HG03521 (cell line): Measurements from ENCODE around the gene TMEM100.

Experiments used
- ATAC-seq: cut with Tn5 transposase; IDR thresholded peaks from one replicate; pipeline ENCODE4 v1.9.1; 2021; ENCODE audit warnings: mild to moderate bottlenecking, moderate library complexity; ENCODE audit not compliant: unreplicated experiment

Gene TMEM100, protein sequence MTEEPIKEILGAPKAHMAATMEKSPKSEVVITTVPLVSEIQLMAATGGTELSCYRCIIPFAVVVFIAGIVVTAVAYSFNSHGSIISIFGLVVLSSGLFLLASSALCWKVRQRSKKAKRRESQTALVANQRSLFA

DNA sequence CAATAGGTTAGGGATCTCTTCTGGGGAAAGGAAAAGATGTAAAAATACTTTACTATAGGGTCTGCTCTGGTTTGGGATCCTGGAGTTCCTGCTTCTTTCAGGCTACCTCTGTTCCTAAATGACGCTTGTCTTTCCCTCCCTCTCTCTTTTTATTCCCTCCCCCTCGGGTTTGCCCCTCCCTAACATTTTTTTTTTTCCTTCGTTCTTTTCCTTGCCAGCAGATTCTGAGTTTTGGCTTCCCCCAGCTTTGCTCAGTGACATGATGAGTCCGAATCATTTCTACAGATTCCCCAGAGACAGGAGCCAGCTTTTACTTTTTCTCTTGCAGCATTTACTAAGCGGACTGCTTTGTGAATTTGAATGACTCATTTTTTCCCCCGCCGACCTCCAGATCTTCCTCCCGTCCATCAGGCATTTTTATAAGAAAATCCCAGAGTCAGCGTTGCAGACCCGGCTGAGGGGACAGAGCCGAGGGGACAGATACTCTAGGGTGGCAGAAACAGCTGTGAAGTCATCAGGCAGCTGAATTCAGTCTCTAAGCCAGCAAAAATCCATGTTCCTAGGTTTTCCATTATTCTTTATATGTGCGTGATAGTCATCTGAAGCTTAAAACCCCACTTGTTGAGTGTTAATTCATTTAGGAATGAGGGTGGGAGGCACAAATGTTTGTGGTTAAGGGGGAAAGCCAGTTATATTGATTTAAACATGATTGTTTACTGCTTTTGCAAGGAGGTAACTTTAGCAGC lies at the start of gene TMEM100:
Gene TMEM100, minus strand, starts transcription at position 123 of the 746 bp plus-strand sequence. CDS start 1,794 bp downstream, outside the sequence.
- ATAC-seq: no peak

DNA sequence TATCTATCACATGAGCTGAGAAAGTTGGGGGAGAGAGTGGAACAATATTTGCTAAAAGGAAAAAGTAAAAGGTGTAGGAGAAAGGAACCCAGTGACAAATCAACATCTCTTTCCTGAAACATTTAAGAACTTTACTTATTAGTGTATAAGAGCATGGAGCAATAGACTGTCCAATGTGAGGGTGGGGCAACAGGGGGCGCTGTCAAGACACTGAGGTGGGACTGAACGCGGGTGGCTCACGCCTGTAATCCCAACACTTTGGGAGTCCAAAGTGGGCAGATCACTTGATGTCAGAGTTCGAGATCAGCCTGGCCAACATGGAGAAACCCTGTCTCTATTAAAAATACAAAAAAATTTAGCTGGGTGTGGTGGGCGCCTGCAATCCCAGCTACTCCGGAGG lies 49.4 kb upstream of the TMEM100 start:
- ATAC-seq: no peak

DNA sequence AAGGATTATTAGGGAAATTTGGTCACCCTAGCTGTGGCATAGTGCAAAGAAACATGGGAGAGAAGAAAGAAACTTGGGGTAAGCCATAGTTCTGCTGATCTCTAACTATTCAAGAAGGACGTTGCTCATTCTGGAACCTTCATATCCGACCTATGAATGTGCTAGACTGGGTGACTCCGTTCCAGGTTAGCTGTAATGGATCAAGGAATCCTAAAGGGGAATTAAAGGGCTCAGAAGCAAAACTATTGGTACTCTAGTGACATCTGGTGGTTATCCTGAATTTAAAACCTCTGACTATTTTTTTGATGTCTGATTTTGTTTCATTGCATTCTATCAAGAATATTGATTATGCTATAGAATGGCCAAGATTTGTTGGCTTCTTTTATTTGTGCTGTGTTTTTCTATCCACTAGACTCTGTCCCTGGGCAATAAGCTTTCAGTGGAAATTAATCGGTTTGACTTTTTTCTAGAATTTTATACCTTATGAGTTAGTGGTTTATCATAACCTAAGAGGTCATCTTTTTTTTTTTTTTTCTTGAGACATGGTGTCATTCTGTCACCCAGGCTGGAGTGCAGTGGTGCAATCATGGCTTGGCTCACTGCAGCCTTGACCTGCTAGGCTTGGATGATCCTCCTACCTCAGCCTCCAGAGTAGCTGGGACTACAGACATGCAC lies 47.7 kb upstream of the TMEM100 start:
- no peak for ATAC-seq

DNA sequence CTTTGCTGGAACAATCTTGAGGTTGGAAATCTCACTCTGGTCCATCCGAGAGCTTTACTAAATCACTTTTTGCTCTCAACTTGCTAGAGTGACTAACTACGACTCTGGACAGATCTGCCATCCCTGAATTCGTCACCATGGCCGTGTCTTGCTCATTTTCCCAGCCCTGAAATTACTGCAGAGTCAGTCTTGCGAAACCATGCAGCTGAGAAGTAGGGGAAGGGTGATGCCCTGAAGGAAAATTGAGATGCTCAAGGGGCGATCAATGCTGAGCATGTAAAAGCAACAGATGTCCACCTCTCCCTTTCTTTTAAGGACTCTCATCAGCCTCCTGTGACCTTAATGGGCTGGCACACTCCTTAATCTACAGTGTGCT lies 46.9 kb upstream of the TMEM100 start:
- no peak for ATAC-seq

DNA sequence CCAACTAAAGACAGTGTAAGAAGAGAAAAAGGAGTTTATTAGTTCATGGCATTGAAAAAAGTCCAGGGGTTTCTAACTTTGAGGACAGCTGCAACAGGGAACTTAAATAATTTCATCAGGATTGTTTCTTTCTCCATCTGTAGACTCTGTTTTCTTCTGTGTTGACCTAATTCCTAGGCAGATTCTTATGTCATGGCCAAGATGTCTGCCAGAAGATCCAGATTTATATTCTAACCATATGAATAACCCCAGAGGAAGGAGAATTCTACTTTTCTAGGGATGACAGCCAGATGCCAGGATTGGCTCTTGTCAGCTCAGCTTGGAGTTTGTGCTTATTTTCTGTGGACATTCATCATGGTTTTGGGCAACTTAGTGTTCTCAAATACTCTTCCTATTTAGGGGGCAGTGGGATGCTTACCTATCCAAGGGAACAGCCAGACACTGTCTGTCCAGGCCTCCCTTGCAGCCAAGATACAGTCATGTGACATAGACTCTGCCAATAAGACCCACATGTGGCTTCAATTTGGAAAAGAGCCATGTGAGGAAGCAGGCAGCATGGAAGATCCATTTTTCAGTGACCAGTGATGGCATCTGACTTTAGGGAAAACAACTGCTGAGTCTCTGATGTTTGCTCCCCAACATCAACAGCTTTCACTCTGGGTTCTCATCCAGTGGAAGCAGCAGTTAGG lies 46.4 kb upstream of the TMEM100 start:
- no peak for ATAC-seq

DNA sequence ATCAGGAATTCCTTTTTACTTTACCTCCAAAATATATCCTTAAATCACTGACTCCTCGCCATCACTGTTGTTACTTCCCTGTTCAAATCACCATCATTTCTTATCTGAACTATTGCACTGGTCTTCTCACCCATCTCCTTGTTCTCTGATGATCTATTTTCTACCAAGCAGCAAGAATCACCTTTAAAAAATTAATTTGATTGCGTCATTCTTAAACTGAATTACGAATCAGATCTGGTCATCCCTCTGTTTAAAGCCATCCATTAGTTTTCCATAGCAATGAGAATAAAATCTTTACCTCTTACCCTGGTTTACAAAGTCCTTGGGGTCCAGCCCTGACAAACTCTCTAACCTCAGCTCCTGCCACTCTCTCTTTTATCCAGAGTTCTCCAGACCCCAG lies 42.8 kb upstream of the TMEM100 start:
- no peak for ATAC-seq

DNA sequence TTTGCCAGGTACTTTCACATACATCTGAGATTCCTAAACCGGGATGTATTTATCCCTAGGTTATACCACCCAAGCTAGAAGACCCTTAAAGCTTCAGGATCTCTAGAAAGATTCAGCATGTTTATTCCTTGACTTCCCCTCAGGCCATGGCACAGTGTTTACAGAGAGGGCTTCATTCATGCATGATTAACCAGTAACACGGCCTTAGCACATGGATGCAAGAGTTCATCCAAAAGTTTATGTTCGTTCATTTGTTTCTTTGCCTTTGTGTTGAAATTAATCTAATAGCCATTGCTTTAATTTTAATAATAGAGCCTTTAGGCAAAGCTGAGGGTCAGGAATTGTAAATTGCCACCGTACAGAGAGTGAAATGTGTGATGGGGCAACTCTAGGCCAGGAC lies 41.9 kb upstream of the TMEM100 start:
- ATAC-seq: no peak

DNA sequence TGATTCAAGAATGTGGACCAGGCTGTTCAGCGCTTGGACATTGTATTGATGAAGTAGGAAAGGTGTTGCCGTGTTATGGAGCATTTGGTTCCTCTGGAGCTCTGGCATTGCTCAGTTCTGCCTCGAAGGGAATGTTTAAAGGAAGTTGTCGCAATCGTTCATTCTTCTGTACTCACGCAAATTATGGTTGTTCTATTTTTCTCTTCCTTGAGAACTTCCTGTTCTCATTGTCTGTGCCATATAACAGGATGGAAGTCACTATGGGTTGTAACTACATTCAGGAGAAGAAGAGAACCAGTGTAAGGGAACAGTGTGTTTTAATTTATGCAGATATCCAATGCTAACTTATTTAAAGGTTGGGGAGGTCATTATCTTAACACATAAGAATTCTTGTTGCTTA lies 41.2 kb upstream of the TMEM100 start:
- no peak for ATAC-seq

DNA sequence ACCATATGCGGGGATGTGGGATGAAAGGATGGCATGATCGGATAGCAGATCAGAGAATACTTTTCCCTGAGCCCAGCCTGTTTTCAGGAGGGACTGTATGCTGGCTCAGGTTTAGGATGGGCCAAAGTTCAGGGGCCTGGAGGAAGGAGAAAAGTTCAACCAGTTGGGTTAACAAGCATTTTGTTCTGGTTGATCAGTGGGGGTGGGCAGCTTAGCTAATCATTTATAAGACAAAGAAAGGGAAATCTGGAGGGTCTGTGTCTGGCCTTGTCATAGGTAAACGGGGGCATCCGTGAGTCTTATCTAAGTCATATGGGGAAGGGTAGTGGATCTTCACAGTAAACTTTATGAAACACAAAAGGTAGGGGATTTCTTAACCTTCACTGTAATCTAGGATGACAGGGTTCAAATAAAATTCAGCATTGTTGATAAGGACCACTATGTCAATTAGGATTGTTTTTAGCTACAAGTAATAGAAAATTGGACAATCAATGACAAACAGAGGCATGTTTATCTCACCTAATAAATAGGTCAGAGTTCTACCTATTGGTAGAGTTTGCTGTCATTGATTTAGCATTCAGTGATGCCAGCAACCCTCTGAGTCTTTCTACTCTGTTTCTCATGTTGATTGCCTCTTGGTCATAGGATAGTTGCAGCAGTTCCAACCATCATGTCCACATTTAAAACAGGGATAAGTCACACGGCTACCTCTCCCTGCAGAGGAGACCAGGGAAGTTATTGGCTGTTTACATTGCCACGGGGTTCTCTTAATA lies 39.6 kb upstream of the TMEM100 start:
- ATAC-seq: no peak

DNA sequence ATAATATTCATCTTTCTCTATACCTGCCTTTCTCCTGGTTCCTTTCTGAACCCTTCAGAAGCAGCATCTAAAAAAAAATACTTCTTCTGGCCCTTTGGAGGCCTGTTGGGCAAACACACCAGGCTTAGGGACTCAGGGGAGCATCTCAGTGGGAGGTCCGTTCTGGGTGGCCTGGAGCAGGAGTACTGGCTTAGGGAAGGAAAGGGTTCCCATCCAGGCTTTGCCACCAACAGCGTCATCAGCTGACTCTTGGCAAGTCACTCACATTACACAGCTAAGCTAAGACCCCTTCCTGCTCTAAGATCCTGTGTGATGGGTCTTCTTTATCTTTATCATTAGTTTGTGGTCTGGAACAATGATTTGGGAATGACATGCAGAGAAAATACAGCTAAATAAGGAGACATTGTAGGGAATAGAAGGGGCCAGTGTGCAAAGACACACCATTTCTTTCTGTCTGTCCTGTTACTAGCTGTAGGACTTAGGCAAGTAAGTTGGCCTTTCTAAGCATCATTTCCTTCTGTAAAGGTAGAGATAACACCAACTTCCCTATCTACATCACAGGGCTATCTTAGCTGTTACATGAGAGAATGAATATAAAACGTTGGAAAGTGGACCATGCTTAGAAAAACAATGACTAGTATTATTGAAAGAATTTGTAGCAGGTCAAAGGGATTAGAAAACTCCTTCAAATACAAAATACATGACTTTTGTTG lies 38.1 kb upstream of the TMEM100 start:
- ATAC-seq: no peak

DNA sequence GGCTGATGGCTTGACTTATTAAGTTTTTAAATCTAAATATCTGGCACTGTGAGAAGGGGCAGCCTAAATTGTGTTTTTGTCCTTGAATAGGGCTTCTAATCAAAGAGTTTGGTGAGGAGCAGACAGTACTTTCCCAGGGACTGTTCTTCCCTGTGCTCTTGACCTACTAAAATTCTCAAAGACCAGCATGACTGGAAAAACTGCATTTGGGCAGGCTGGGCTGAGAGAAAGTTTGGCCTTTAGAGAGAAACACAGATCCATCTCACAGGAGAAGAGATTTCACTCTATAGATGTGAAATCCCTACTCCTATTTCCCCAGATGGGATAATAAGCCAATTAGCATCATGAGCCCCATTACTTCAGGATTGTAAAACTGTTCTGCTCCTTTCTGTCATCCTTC lies 35.5 kb upstream of the TMEM100 start:
- no peak for ATAC-seq

DNA sequence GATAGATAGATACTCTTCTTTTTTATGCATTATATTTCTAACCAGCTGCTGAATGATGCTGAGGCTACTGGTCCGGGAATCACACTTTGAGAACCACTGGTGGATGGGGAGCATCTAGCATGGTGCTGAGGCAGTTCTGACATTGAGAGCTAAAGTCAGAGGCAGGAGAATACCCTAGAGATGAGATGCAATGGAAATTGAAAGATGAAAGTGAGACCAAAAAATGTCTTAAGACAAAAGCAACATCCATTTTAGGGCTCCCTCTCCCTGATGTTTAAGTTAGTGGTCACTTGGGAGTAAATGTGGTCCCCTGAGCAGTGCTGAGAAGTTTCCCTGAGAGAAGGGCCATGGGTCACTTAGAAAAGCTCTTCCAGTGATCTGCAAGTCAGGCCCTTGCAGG lies 35.0 kb upstream of the TMEM100 start:
- no peak for ATAC-seq

DNA sequence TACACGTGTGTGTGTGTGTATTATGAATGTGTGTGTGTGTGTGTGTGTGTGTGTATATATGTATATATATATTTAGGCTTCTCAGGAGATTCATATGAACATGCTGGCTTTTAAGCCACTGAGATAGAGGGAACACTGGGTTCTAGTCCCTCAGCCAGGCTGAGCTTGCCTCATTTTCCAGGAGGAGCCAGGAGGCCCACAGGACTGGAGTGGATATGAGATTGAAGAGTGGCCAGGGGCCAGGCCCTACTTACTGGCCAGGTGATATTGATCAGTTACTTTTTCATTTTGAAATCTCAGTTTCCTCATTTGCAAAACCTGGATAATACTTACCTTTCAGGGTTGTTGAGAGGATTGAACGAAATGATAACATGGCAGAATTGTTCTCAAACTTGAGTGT lies 34.0 kb upstream of the TMEM100 start:
- no peak for ATAC-seq

DNA sequence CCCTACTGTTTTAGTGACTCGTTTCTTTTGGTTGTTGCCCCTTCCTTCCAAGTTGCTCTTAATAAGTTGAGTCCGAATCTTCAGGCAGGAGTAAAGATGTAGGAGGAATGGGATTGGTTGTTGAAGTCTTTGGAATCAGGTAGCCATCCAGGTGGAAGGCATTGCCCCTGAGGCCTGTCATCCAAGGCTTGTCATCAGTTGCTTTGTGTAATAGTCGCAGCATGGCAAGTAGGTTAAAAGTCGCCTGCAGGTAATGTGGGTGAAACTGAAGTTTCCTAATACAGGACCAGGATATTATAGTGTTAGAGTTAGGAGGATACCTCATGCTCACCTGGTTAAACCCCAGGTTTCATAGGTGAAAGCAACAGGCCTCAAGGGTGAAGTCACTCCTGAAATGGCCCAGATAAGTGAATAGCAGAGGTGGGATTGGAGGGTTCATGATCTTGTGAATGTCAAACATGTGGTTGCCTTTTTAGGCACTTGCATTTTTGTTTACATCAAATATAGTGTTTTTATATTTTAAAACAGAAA lies 29.1 kb upstream of the TMEM100 start:
- ATAC-seq: no peak

DNA sequence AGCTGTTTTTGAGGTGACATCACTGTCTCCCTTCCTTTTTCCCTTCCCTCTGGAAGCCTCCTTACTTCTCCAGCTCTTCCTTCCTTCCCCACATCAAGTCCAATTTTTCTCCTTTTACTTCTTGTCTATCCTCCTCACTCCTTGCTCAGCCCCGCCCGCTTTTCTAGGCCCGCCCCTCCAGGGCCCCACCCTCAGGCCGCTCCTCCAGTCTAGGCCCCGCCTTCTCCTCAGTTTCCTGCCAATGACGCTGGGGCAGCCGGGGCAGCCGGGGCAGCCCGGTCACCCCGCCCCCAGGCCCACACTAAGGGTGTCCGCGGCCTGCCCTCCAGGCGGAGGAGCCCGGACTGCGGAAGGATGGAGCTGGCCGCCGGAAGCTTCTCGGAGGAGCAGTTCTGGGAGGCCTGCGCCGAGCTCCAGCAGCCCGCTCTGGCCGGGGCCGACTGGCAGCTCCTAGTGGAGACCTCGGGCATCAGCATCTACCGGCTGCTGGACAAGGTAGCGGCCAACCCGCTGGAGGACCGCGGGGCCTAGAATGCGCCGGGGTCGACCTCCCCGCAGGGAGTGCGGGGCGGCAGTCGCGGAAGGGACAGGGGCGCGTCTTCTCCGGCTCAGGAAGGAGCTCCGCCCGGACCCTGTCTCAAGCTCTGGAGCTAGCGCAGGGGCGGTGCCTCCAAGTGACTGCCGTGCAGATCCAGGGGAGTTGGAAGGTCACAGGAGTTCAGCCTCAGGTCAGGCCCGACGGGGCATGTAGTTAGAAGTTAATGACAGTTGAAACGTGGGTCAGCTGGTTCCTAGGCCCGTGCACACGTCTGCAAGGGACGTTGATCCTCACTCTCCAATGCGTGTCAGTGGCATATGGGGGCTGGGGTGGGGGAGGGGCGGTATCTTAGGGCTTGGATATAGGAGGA lies 28.3 kb upstream of the TMEM100 start, which contains the start of gene PCTP:
Gene PCTP, plus strand, starts transcription at position 302 of the 908 bp plus-strand sequence. Its CDS starts 53 bp downstream, at position 355.
- ATAC-seq: peak; percentile 94

DNA sequence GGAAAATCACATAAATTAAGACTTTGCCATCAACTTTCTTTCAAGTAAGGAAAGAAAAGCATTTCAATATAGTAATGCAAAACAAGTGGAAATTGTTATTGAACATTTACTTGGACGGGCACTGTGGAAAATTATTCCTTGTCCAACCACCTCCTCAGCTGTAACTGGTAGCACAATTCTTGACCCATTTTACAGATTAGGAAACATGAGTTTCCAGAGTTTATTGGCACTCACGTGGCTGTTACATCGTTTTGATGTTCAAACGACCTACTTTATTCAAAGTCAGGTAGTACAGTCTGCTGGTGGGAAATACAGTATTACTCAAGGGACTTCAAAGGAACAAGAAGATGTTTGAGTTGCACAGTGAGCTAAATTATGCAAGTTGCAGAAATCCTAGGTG lies 27.3 kb upstream of the TMEM100 start:
- ATAC-seq: no peak

DNA sequence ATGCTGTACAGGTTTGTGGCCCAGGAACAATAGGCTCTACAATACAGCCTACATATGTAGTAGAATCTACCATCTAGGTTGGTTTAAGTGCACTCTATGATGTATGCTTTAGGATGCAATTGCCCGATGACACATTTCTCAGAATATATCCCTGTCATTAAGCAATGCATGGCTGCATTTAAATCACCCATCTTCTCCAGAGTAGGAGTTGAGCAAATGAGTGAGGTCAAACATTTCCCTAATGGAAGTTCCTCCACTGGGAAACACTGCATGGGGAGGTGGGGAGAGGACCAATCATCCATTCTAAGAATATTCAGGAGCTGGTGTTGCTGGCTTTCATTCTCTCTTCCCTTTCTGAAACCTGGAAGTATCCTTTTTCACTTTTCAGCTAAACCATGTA lies 26.2 kb upstream of the TMEM100 start:
- no peak for ATAC-seq

DNA sequence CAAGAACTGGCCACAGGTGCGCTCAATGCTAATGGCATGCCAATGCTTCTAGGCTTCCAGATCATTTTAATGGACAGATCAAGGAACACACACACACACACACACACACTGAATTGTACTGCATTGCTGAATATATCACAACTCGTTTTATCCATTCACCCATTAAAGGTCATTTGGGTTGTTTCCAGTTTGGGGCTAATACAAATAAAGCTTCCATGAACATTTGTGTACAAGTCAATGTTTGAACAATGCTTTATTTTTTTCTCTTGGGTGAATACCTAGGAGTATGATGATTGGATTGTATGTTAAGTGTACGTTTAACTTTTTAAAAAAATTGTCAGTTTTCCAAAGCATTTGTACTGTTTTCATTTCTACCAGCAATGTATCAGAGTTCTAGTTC lies 24.5 kb upstream of the TMEM100 start:
- ATAC-seq: no peak

DNA sequence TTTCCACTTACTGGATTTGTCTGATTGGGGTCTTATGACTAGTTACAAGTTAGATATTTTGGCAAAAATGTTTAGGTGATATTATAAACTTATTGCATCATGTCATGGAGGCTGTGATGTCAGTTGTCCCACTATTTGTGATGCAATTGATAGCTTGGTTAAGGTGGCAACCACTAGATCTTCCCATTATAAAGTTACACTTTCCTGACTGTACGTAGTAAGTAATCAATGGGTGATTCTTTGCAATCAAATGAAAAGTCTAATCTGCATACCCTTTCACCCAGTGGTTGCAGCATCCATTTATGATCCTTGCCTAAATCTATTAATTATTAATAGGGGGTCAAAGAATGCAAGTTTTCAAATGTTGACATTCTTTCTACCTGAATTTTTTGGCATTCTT lies 23.8 kb upstream of the TMEM100 start:
- no peak for ATAC-seq
